Heart left ventricle (tissue), 16 donors: ENCODE measurements around the gene CD69. TPM values are rescaled to one million over a fixed set of nuclear protein-coding genes. Genes with fewer than 3 reads are reported as not detected.

Experiments used
- ATAC-seq, 4 donors: fragments of 200-7000 bp; cut with Tn5 transposase; one replicate each; pipeline ENCODE4 v1.9.1; 2020 to 2022; ENCODE audit warnings: moderate library complexity in 4 of 4, mild to moderate bottlenecking in 3 of 4, moderate number of reproducible peaks in 1 of 4
- DNase-seq, 5 donors: peaks; one replicate each; pipeline ENCODE4 v3.0.0-alpha.2; 2020
- H3K27ac ChIP-seq, 12 donors: fragments of 200-600 bp; sonication (generic) in 4 of 12; one replicate each; pipeline versions ENCODE4 v1.5.0 to v1.8.0; 2016 to 2022; ENCODE audit warnings: mild to moderate bottlenecking in 2 of 12
- H3K27me3 ChIP-seq, 9 donors: fragments of 200-600 bp; sonication (generic) in 2 of 9; one replicate each; pipeline versions ENCODE4 v1.5.1 to v1.8.0; 2016 to 2022; ENCODE audit warnings: mild to moderate bottlenecking in 3 of 9
- H3K36me3 ChIP-seq, 9 donors: fragments of 200-600 bp; sonication (generic) in 2 of 9; one replicate each; pipeline versions ENCODE4 v1.5.0 to v1.8.0; 2018 to 2022; ENCODE audit warnings: mild to moderate bottlenecking in 2 of 9
- H3K4me1 ChIP-seq, 12 donors: fragments of 200-600 bp; sonication (generic) in 4 of 12; one replicate each; pipeline versions ENCODE4 v1.5.0 to v1.8.0; 2016 to 2022; ENCODE audit warnings: mild to moderate bottlenecking in 3 of 12
- H3K4me3 ChIP-seq, 12 donors: fragments of 200-600 bp; sonication (generic) in 4 of 12; one replicate each; pipeline versions ENCODE4 v1.5.0 to v1.8.0; 2017 to 2022; ENCODE audit warnings: mild to moderate bottlenecking in 9 of 12, moderate library complexity in 4 of 12
- H3K9me3 ChIP-seq, 12 donors: fragments of 200-600 bp; sonication (generic) in 4 of 12; one replicate each; pipeline versions ENCODE4 v1.5.0 to v1.8.0; 2016 to 2022; ENCODE audit warnings: mild to moderate bottlenecking in 1 of 12
- POLR2A ChIP-seq, 2 donors: fragments of 450-650 bp; IDR thresholded peaks; one replicate each; pipeline ENCODE4 v1.6.1; 2017; ENCODE audit warnings: antibody characterized with exemption in 2 of 2, mild to moderate bottlenecking in 2 of 2, moderate library complexity in 2 of 2
- WGBS, 4 donors: extraction: QIAGEN DNeasy Blood & Tissue Kit in 2 of 4; methylation state at CpG; one replicate each; pipeline versions ENCODE4 v1.1.5 to v1.1.7; 2013 to 2018; 5-methylcytosine and 5-hydroxymethylcytosine counted together
- intact Hi-C, 10 donors: fragments of 100-400 bp; cut with DNase I; formaldehyde crosslinking; loops; one replicate each; pipeline versions ENCODE4 v1.11.1 to v1.14.2; 2022
- polyA plus RNA-seq, 2 donors: library from polyadenylated mRNA; stranded (reverse); fragments of 200-250 nt; gene quantifications; one replicate each; pipeline ENCODE4 v1.2.3, GENCODE V29; 2013
- total RNA-seq, 9 donors: library from RNA; depleted of rRNA in 2 of 9; stranded (reverse); fragments of >200 nt in 2 of 9; fragmentation: NEBNext Ultra II Directional in 3 of 9; extraction: Animal tissue kit (Norgen Biotek cat#: 25700) in 3 of 9; gene quantifications; one replicate each; pipeline versions ENCODE4 v1.1.0 to v1.2.4, GENCODE V29; 2016 to 2023
- TF ChIP-seq, protein P1 (sequence below), 12 donors: fragments of 200-600 bp; sonication (generic) in 4 of 12; IDR thresholded peaks; one replicate each; pipeline versions ENCODE4 v1.5.0 to v1.8.0; 2018 to 2022; ENCODE audit warnings: antibody characterized with exemption in 12 of 12, mild to moderate bottlenecking in 5 of 12
- donor health status: ischemic (EF 13 %, LVEDD 7.1; RV severe dilation, severe dysfunction).
- donor health status: healthy with polysubstance abuse.
- donor health status: DM: no; HTN: yes; CAD: no.
- donor health status: DM: no; HTN: no; CAD: no.
- donor health status: ischemic (EF 25% LVEDD 6.9; RV normal size, moderate dysfunction).
- donor health status: ischemic (EF 25% LVEDD 5.7; RV mildly dilated, moderate dysfunction).
- donor health status: healthy.
- donor health status: DM: yes; HTN: yes; CAD: no.
- donor health status: ischemic (EF 35%, LVEDD 5.7; RV mildly dilated, moderate dysfunction).
- donor health status: nonischemic (EF 11% LVEDD 7.7; RV severe dilation, severe dysfunction).
- donor health status: DM: yes; HTN: yes; CAD: no.
- donor health status: PGD.
- donor health status: ischemic (EF 29% LVEDD 5.4; RV normal size, mild dysfunction).
- donor health status: nonischemic (EF 23%, LVEDD 6.1; RV moderate dilation, normal function).

Gene CD69
- total and polyA plus RNA-seq, 11 donors: 0.16 to 6.4 (median 0.43) TPM; not detected in 3

DNA sequence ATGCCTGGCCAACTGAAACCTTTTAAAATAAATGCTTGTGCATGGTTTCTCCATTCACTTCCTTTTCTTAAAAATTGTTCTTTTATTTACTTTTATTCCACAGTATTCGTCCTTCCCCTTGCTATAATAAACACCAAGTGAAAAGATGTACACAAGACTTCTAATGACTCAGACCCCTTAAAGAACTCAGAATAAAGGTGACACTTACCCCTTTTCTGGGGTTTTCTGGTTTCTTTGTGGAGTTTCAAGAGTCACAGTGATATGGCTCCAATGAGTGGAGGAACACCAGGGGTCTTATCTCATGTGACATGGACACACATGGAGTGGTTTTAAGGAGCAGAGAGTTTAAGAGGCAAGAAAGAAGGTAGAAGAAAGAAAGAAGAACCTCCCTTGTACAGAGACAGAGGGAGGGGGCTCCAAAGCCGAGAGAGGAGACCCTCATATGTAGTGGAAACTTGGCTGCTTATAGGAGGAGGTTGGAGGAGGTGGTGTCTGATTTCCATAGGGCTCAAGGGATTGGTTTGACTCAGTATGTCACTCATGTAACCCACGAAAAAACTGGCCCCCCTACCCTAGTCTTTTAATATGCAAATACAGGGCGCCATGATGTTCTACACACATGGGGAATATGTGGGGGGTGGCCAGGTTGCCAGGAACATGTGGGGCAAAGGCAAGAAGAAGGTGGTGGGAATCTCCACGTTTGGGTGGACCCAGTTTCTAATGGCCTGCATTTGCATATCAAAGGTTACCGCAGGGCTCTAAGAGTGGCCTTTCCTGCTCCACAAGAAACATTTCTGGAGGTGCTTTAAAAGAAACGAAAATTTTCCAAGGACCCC lies 22.1 kb upstream of the CD69 start:
- no peaks in the 10 kb centered on the region for H3K36me3 ChIP-seq
- 68 to 78% (median 71%) methylated on average over 7 of the region's 7 CpGs for WGBS, 4 donors
- no peaks in the 10 kb centered on the region for H3K27me3 ChIP-seq
- no peak overlapping the region for H3K4me3 ChIP-seq
- intact Hi-C loops: no loop called here
- DNase-seq: no peak
- no peaks in the 10 kb centered on the region for H3K9me3 ChIP-seq
- ATAC-seq: no peak
- H3K4me1 ChIP-seq: no peaks in the 10 kb centered on the region
- TF ChIP-seq, protein P1, sequence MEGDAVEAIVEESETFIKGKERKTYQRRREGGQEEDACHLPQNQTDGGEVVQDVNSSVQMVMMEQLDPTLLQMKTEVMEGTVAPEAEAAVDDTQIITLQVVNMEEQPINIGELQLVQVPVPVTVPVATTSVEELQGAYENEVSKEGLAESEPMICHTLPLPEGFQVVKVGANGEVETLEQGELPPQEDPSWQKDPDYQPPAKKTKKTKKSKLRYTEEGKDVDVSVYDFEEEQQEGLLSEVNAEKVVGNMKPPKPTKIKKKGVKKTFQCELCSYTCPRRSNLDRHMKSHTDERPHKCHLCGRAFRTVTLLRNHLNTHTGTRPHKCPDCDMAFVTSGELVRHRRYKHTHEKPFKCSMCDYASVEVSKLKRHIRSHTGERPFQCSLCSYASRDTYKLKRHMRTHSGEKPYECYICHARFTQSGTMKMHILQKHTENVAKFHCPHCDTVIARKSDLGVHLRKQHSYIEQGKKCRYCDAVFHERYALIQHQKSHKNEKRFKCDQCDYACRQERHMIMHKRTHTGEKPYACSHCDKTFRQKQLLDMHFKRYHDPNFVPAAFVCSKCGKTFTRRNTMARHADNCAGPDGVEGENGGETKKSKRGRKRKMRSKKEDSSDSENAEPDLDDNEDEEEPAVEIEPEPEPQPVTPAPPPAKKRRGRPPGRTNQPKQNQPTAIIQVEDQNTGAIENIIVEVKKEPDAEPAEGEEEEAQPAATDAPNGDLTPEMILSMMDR (IDR thresholded peaks at IDR 0.05): no peak
- TF ChIP-seq POLR2A (IDR thresholded peaks at IDR 0.05): no peak
- H3K27ac ChIP-seq: no peak overlapping the region

DNA sequence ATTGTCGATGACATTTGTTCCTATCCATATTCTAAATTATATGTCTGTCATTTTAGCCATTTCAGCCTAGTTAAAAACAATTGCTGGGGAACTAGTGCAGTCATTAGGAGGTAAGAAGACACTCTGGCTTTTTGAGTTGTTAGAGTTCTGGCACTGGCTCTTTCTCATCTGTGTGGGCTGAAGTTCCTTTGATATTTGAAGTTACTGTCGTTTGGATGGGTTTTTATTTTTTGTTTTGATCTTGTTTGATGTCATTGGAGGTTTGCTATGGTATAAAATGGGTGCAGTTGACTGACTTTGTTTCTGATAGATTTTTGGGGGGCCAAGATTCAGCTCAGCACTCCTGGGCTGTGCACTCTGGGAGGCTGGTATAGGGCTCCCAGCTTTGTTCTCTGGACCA lies 20.7 kb upstream of the CD69 start:
- TF ChIP-seq POLR2A (IDR thresholded peaks at IDR 0.05): no peak
- TF ChIP-seq, protein P1 (IDR thresholded peaks at IDR 0.05): no peak
- no peak for ATAC-seq
- H3K4me1 ChIP-seq: no peaks in the 10 kb centered on the region
- WGBS, 4 donors: 77 to 89% (median 86%) methylated on average over 2 of the region's 2 CpGs
- H3K36me3 ChIP-seq: no peaks in the 10 kb centered on the region
- no peaks in the 10 kb centered on the region for H3K27me3 ChIP-seq
- H3K9me3 ChIP-seq: no peaks in the 10 kb centered on the region
- DNase-seq: no peak
- no peak overlapping the region for H3K27ac ChIP-seq
- intact Hi-C loops: no loop called here
- H3K4me3 ChIP-seq: no peak overlapping the region

DNA sequence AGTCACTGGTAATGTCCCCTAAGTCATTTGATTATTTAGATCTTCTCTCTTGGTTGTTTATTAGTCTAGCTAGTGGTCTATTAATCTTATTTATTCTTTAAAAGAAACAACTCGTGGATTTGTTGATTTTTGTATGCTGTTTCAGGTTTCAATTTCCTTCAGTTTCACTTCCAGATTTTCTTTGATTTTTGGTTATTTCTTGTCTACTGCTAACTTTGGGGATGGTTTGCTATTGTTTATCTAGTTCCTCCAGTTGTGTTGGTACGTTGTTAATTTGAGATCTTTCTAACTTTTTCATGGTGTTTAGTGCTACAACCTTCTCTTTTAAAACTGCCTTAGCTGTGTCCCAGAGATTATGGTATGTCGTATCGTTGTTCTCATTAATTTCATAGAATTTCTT lies 18.5 kb upstream of the CD69 start:
- Histone ChIP-seq H3K4me3 (no peak overlapping the region), H3K27me3 (no peaks in the 10 kb centered on the region), H3K4me1 (peaks cover 0 to 7% (median 0%) of the 10 kb centered on the region in 12 donors), H3K36me3 (no peaks in the 10 kb centered on the region), H3K9me3 (no peaks in the 10 kb centered on the region), H3K27ac (no peak overlapping the region)
- intact Hi-C loops: no loop called here
- 77 to 84% (median 79%) methylated on average over 4 of the region's 4 CpGs for WGBS, 4 donors
- DNase-seq: no peak
- TF ChIP-seq, protein P1 (IDR thresholded peaks at IDR 0.05): no peak
- TF ChIP-seq POLR2A (IDR thresholded peaks at IDR 0.05): no peak
- no peak for ATAC-seq

DNA sequence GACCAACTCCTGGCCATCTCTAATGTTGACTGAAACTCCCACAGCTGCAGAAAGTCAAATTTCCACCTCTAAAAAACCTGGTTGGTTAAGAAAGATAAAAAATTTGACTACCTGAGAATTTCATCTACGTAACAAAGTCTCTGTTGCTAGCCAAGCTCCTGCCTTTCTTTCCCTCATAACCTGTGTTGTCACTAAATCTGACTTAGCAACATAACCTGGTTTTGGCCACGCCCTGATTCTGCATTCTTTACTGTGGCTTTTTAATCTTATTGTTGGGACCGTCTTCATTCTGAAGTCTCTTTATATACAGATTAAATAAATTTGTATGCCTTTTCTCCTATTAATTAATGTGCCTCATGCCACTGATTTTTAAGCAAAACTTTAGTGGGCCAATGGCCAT lies 16.1 kb upstream of the CD69 start:
- DNase-seq: no peak
- H3K36me3 ChIP-seq: no peaks in the 10 kb centered on the region
- H3K27ac ChIP-seq: no peak overlapping the region
- 86 to 90% (median 88%) methylated on average over 3 of the region's 3 CpGs for WGBS, 4 donors
- no peaks in the 10 kb centered on the region for H3K27me3 ChIP-seq
- no peaks in the 10 kb centered on the region for H3K9me3 ChIP-seq
- no peak overlapping the region for H3K4me3 ChIP-seq
- no peak for ATAC-seq
- TF ChIP-seq POLR2A (IDR thresholded peaks at IDR 0.05): no peak
- TF ChIP-seq, protein P1 (IDR thresholded peaks at IDR 0.05): no peak
- H3K4me1 ChIP-seq: peaks cover 0 to 18% (median 0%) of the 10 kb centered on the region in 12 donors
- intact Hi-C loops: no loop called here
